Trophoblast cell (in vitro differentiated cells and primary cell): ENCODE measurements around the gene GNL3L.
"Not testable (repeated sequence)": the region's sequence is repeated elsewhere in the genome, so short reads cannot be mapped to it uniquely, and the experiment has no call there.

Experiments
- DNase-seq, 2 donors: peaks; one replicate each; pipeline ENCODE4 v3.0.0-alpha.2; 2016
- H2AFZ ChIP-seq: 2 replicates; pipeline ENCODE4 v1.6.1; 2013; ENCODE audit warnings: low read length, moderate library complexity, mild to moderate bottlenecking; ENCODE audit not compliant: insufficient read depth, poor library complexity
- H2AK5ac ChIP-seq: 2 replicates; pipeline ENCODE4 v1.6.1; 2013; ENCODE audit warnings: mild to moderate bottlenecking, low read length
- H2BK120ac ChIP-seq: 2 replicates; pipeline ENCODE4 v1.6.1; 2013; ENCODE audit warnings: low read length, mild to moderate bottlenecking, moderate library complexity; ENCODE audit not compliant: insufficient read depth, poor library complexity
- H2BK12ac ChIP-seq: 2 replicates; pipeline ENCODE4 v1.6.1; 2013; ENCODE audit warnings: mild to moderate bottlenecking, low read length, moderate library complexity
- H2BK5ac ChIP-seq: 2 replicates; pipeline ENCODE4 v1.6.1; 2013; ENCODE audit warnings: low read length, low read depth, moderate library complexity, mild to moderate bottlenecking; ENCODE audit not compliant: poor library complexity
- H3K14ac ChIP-seq: 2 replicates; pipeline ENCODE4 v1.6.1; 2013; ENCODE audit warnings: mild to moderate bottlenecking, low read length
- H3K18ac ChIP-seq: 2 replicates; pipeline ENCODE4 v1.6.1; 2013; ENCODE audit warnings: mild to moderate bottlenecking, low read length
- H3K23ac ChIP-seq: 2 replicates; pipeline ENCODE4 v1.6.1; 2013; ENCODE audit warnings: low read length
- H3K27ac ChIP-seq: 2 replicates; pipeline ENCODE4 v1.5.1; 2013; ENCODE audit warnings: low read depth, mild to moderate bottlenecking, inconsistent platforms, low read length, moderate library complexity
- H3K27me3 ChIP-seq: 2 replicates; pipeline ENCODE4 v1.6.1; 2013; ENCODE audit warnings: inconsistent platforms, mild to moderate bottlenecking, low read length, moderate library complexity; ENCODE audit not compliant: insufficient read depth
- H3K36me3 ChIP-seq, 2 experiments: 1 replicate in 1 of 2; 2 replicates in 1 of 2; pipeline ENCODE4 v1.6.1; 2013; ENCODE audit warnings: low read length in 2 of 2, mild to moderate bottlenecking in 2 of 2, moderate library complexity in 1 of 2; ENCODE audit not compliant: insufficient read depth in 2 of 2, control insufficient read depth in 1 of 2
- H3K4ac ChIP-seq: 2 replicates; pipeline ENCODE4 v1.6.1; 2013; ENCODE audit warnings: low read depth, mild to moderate bottlenecking, low read length, moderate library complexity
- H3K4me1 ChIP-seq, 2 experiments: 1 replicate in 1 of 2; 2 replicates in 1 of 2; pipeline ENCODE4 v1.6.1; 2013; ENCODE audit warnings: low read length in 2 of 2, mild to moderate bottlenecking in 2 of 2, moderate library complexity in 1 of 2; ENCODE audit not compliant: insufficient read depth in 2 of 2, control insufficient read depth in 1 of 2
- H3K4me2 ChIP-seq: 2 replicates; pipeline ENCODE4 v1.6.1; 2013; ENCODE audit warnings: inconsistent platforms, mild to moderate bottlenecking, low read length, moderate library complexity
- H3K4me3 ChIP-seq: 2 replicates; pipeline ENCODE4 v1.5.1; 2013; ENCODE audit warnings: mild to moderate bottlenecking, low read depth, low read length, inconsistent platforms
- H3K79me1 ChIP-seq: one replicate; pipeline ENCODE4 v1.6.1; 2013; ENCODE audit warnings: low read length
- H3K79me2 ChIP-seq: 2 replicates; pipeline ENCODE4 v1.6.1; 2013; ENCODE audit warnings: low read length, mild to moderate bottlenecking; ENCODE audit not compliant: control insufficient read depth, insufficient read depth, poor library complexity
- H3K9ac ChIP-seq: 2 replicates; pipeline ENCODE4 v1.6.1; 2013; ENCODE audit warnings: mild to moderate bottlenecking, low read length
- H3K9me3 ChIP-seq: 2 replicates; pipeline ENCODE4 v1.6.1; 2013; ENCODE audit warnings: low read depth, mild to moderate bottlenecking, control low read depth, inconsistent platforms, low read length; ENCODE audit not compliant: insufficient read depth
- H4K12ac ChIP-seq: 2 replicates; pipeline ENCODE4 v1.6.1; 2013; ENCODE audit warnings: low read depth, mild to moderate bottlenecking, low read length, moderate library complexity
- H4K8ac ChIP-seq: 2 replicates; pipeline ENCODE4 v1.6.1; 2013; ENCODE audit warnings: low read depth, mild to moderate bottlenecking, low read length, moderate library complexity
- H4K91ac ChIP-seq: one replicate; pipeline ENCODE4 v1.6.1; 2013; ENCODE audit warnings: low read depth, mild to moderate bottlenecking, low read length, moderate library complexity
- WGBS: extraction: QIAGEN DNeasy Blood & Tissue Kit; methylation state at CpG from one replicate; pipeline ENCODE4 v1.1.7; 2013; ENCODE audit warnings: missing lambda C conversion rate; ENCODE audit not compliant: insufficient read length, insufficient coverage; ENCODE audit errors: extremely low coverage; 5-methylcytosine and 5-hydroxymethylcytosine counted together

Gene GNL3L

GRCh38 chrX:54489819-54490218, 40.2 kb upstream of the GNL3L start:
- not testable (repeated sequence) for H3K4me3 ChIP-seq, H2BK120ac ChIP-seq, H3K18ac ChIP-seq, H3K9me3 ChIP-seq, H3K9ac ChIP-seq, H3K79me1 ChIP-seq, H4K8ac ChIP-seq, H3K4me1 ChIP-seq, H2BK12ac ChIP-seq, H4K91ac ChIP-seq, H2BK5ac ChIP-seq, H3K4ac ChIP-seq, H2AK5ac ChIP-seq, H3K14ac ChIP-seq, H2AFZ ChIP-seq, H3K27ac ChIP-seq, H4K12ac ChIP-seq, DNase-seq, H3K27me3 ChIP-seq, H3K4me2 ChIP-seq, H3K23ac ChIP-seq, H3K79me2 ChIP-seq, H3K36me3 ChIP-seq
- no CpG with 5 or more reads among the region's 5 CpGs for WGBS

GRCh38 chrX:54492340-54492739, 37.7 kb upstream of the GNL3L start:
- Histone ChIP-seq H3K9ac (no peak overlapping the region), H3K79me1 (peaks cover 14% of the 10 kb centered on the region), H3K4me1 (peaks cover 3 to 5% of the 10 kb centered on the region in 2 experiments), H3K36me3 (no peaks in the 10 kb centered on the region), H3K27ac (no peak overlapping the region), H3K14ac (no peak overlapping the region), H4K12ac (no peak overlapping the region), H2BK5ac (no peak overlapping the region), H3K4me2 (no peak overlapping the region), H2BK120ac (no peak overlapping the region), H2AFZ (no peak overlapping the region), H3K18ac (no peak overlapping the region), H4K8ac (no peak overlapping the region), H4K91ac (no peak overlapping the region), H3K4ac (no peak overlapping the region), H3K23ac (no peak overlapping the region), H3K9me3 (no peaks in the 10 kb centered on the region), H3K27me3 (no peaks in the 10 kb centered on the region), H3K4me3 (no peak overlapping the region), H3K79me2 (peaks cover 11% of the 10 kb centered on the region), H2BK12ac (no peak overlapping the region), H2AK5ac (no peak overlapping the region)
- no CpG with 5 or more reads among the region's 6 CpGs for WGBS
- no peak for DNase-seq

- Histone ChIP-seq H4K8ac (peak overlapping the region; percentile 74), H3K9me3 (no peaks in the 10 kb centered on the region), H3K4me1 (peaks cover 3 to 5% of the 10 kb centered on the region in 2 experiments), H3K23ac (no peak overlapping the region), H3K4ac (peak overlapping the region; percentile 89), H4K12ac (peak overlapping the region; percentile 77), H3K4me2 (peak overlapping the region; percentile 51), H3K36me3 (no peaks in the 10 kb centered on the region), H3K79me1 (peaks cover 14% of the 10 kb centered on the region), H2AFZ (no peak overlapping the region), H3K4me3 (peak overlapping the region; percentile 72), H2BK12ac (no peak overlapping the region), H3K14ac (peak overlapping the region; percentile 81), H2AK5ac (no peak overlapping the region), H3K27me3 (no peaks in the 10 kb centered on the region), H2BK120ac (no peak overlapping the region), H3K9ac (peak overlapping the region; percentile 14), H2BK5ac (no peak overlapping the region), H4K91ac (peak overlapping the region; percentile 77), H3K18ac (peak overlapping the region; percentile 98), H3K27ac (no peak overlapping the region), H3K79me2 (peaks cover 11% of the 10 kb centered on the region)
- no CpG with 5 or more reads among the region's 10 CpGs for WGBS
- no peak for DNase-seq
Observed at GRCh38 chrX:54494166-54494988, 35.6 kb upstream of the GNL3L start.

GRCh38 chrX:54494989-54495813, 34.8 kb upstream of the GNL3L start:
- Histone ChIP-seq H3K4me1 (peaks cover 3 to 5% of the 10 kb centered on the region in 2 experiments), H2BK12ac (no peak overlapping the region), H3K4me3 (peak overlapping the region; percentile 72), H2BK120ac (peak overlapping the region; percentile 62), H3K4ac (peak overlapping the region; percentile 89), H4K12ac (peak overlapping the region; percentile 77), H3K27ac (peak overlapping the region; percentile 21), H3K23ac (no peak overlapping the region), H3K9me3 (no peaks in the 10 kb centered on the region), H2BK5ac (peak overlapping the region; percentile 63), H4K8ac (peak overlapping the region; percentile 74), H3K18ac (peak overlapping the region; percentile 98), H3K4me2 (peak overlapping the region; percentile 51), H3K36me3 (no peaks in the 10 kb centered on the region), H3K27me3 (no peaks in the 10 kb centered on the region), H3K79me1 (peaks cover 14% of the 10 kb centered on the region), H3K9ac (peak overlapping the region; percentile 72), H3K14ac (peak overlapping the region; percentile 81), H3K79me2 (peaks cover 11% of the 10 kb centered on the region), H2AFZ (peak overlapping the region; percentile 85), H2AK5ac (peak overlapping the region; percentile 19), H4K91ac (peak overlapping the region; percentile 77)
- WGBS = no CpG with 5 or more reads among the region's 86 CpGs
- peak in 1 of 2 donors; percentile 12 for DNase-seq
